CD14-positive monocyte (primary cell): ENCODE data around the gene KIAA0040. TPM values are rescaled to one million over a fixed set of nuclear protein-coding genes. Genes with fewer than 3 reads are reported as not detected.

Experiments used
- DNase-seq, 3 donors: peaks; one replicate each; pipeline ENCODE4 v3.0.0-alpha.2; 2011 to 2022
- H2AFZ ChIP-seq: 2 replicates; pipeline ENCODE4 v1.6.0; 2012; ENCODE audit warnings: mild to moderate bottlenecking, low read depth, low read length, inconsistent platforms; ENCODE audit not compliant: insufficient read depth, poor library complexity, severe bottlenecking
- H3K27ac ChIP-seq, 2 donors: 1 replicate in 1 of 2; 2 replicates in 1 of 2; pipeline ENCODE4 v1.5.1; 2012 to 2013; ENCODE audit warnings: low read length in 2 of 2, control low read depth in 1 of 2, inconsistent platforms in 1 of 2, low read depth in 1 of 2, mild to moderate bottlenecking in 1 of 2
- H3K27me3 ChIP-seq, 2 donors: one replicate each; pipeline versions ENCODE4 v1.6.0 to v1.6.1; 2011 to 2013; ENCODE audit warnings: low read length in 2 of 2; ENCODE audit not compliant: control insufficient read depth in 2 of 2, insufficient read depth in 2 of 2
- H3K36me3 ChIP-seq, 2 donors: replicated peaks in 1 of 2; 1 replicate in 1 of 2; 2 replicates in 1 of 2; pipeline versions ENCODE4 v1.5.1 to v1.6.1; 2012 to 2013; ENCODE audit warnings: low read length in 2 of 2, control low read depth in 1 of 2, inconsistent platforms in 1 of 2, mild to moderate bottlenecking in 1 of 2; ENCODE audit not compliant: insufficient read depth in 2 of 2, control insufficient read depth in 1 of 2
- H3K4me1 ChIP-seq, 2 donors: 1 replicate in 1 of 2; 2 replicates in 1 of 2; pipeline versions ENCODE4 v1.5.1 to v1.6.1; 2012 to 2013; ENCODE audit warnings: low read length in 2 of 2, control low read depth in 1 of 2, inconsistent platforms in 1 of 2, mild to moderate bottlenecking in 1 of 2, moderate library complexity in 1 of 2; ENCODE audit not compliant: insufficient read depth in 2 of 2, control insufficient read depth in 1 of 2
- H3K4me2 ChIP-seq: replicated peaks from 2 replicates; pipeline ENCODE3; 2012; ENCODE audit warnings: low read length, moderate library complexity, mild to moderate bottlenecking; ENCODE audit not compliant: poor library complexity, severe bottlenecking; ENCODE audit errors: extremely low read depth
- H3K4me3 ChIP-seq, 3 experiments: fragments of 200-600 bp in 1 of 3; sonication (generic) in 1 of 3; replicated peaks in 1 of 3; 1 replicate in 2 of 3; 2 replicates in 1 of 3; pipeline ENCODE4 v1.5.1; 2011 to 2013; ENCODE audit warnings: low read length in 3 of 3, mild to moderate bottlenecking in 3 of 3, control low read depth in 2 of 3, low read depth in 2 of 3, inconsistent platforms in 1 of 3, moderate library complexity in 1 of 3
- H3K79me2 ChIP-seq: 2 replicates; pipeline ENCODE4 v1.6.0; 2012; ENCODE audit warnings: mild to moderate bottlenecking, control low read depth, inconsistent platforms, low read length, moderate library complexity; ENCODE audit not compliant: insufficient read depth
- H3K9ac ChIP-seq: 2 replicates; pipeline ENCODE4 v1.6.0; 2017; ENCODE audit warnings: low read length, mild to moderate bottlenecking; ENCODE audit not compliant: insufficient read depth, poor library complexity, severe bottlenecking
- H3K9me3 ChIP-seq, 2 donors: replicated peaks in 1 of 2; 1 replicate in 1 of 2; 2 replicates in 1 of 2; pipeline versions ENCODE4 v1.5.1 to v1.6.1; 2012 to 2013; ENCODE audit warnings: low read length in 2 of 2, control low read depth in 1 of 2; ENCODE audit not compliant: control insufficient read depth in 1 of 2, insufficient read depth in 1 of 2
- H4K20me1 ChIP-seq: 2 replicates; pipeline ENCODE4 v1.6.0; 2012; ENCODE audit warnings: mild to moderate bottlenecking, low read length, control low read depth, moderate library complexity; ENCODE audit not compliant: insufficient read depth
- H3K27ac Mint-ChIP-seq, 7 donors: one replicate each; pipeline ENCODE4 v1.8.0; 2020; ENCODE audit warnings: mild to moderate bottlenecking in 7 of 7, mixed read lengths in 7 of 7, moderate library complexity in 6 of 7, inconsistent platforms in 2 of 7
- H3K27me3 Mint-ChIP-seq, 3 donors: one replicate each; pipeline ENCODE4 v1.8.0; 2021 to 2022; ENCODE audit warnings: low read depth in 3 of 3, mild to moderate bottlenecking in 3 of 3, mixed read lengths in 3 of 3, moderate library complexity in 3 of 3, inconsistent platforms in 1 of 3
- H3K36me3 Mint-ChIP-seq, 2 donors: one replicate each; pipeline ENCODE4 v1.8.0; 2020; ENCODE audit warnings: mixed read lengths in 2 of 2, inconsistent platforms in 1 of 2, mild to moderate bottlenecking in 1 of 2
- H3K4me1 Mint-ChIP-seq: one replicate; pipeline ENCODE4 v1.8.0; 2020; ENCODE audit warnings: mild to moderate bottlenecking, mixed read lengths
- H3K4me3 Mint-ChIP-seq, 2 donors: one replicate each; pipeline ENCODE4 v1.8.0; 2020; ENCODE audit warnings: mild to moderate bottlenecking in 2 of 2, mixed read lengths in 2 of 2, moderate library complexity in 1 of 2
- H3K9me3 Mint-ChIP-seq, 7 donors: one replicate each; pipeline ENCODE4 v1.8.0; 2020 to 2022; ENCODE audit warnings: mixed read lengths in 7 of 7, mild to moderate bottlenecking in 6 of 7, moderate library complexity in 6 of 7, inconsistent platforms in 2 of 7
- WGBS: methylation state at CpG from one replicate; pipeline ENCODE4 v1.1.5; 2013; ENCODE audit warnings: missing lambda C conversion rate; ENCODE audit not compliant: insufficient coverage; 5-methylcytosine and 5-hydroxymethylcytosine counted together
- intact Hi-C, 2 donors: fragments of 100-400 bp; cut with micrococcal nuclease; formaldehyde crosslinking; loops; one replicate each; pipeline versions ENCODE4 v1.15.0 to v1.15.1; 2023
- polyA plus RNA-seq, 3 donors: library from polyadenylated mRNA; depleted of rRNA in 1 of 3; unstranded in 2 of 3; stranded (reverse) in 1 of 3; fragments of 300-500 nt in 2 of 3; fragments of >200 nt in 1 of 3; fragmentation: Illumina TruSeq in 2 of 3; gene quantifications; 1 replicate in 2 of 3; 2 replicates in 1 of 3; pipeline ENCODE4 v1.2.3, GENCODE V29; 2012 to 2021
- TF ChIP-seq, protein P1 (sequence below): fragments of 200-600 bp; IDR thresholded peaks from one replicate; pipeline ENCODE4 v1.8.0; 2022; ENCODE audit warnings: antibody characterized with exemption, mild to moderate bottlenecking

The KIAA0040 gene
- polyA plus RNA-seq, 3 donors, result 24.0 to 35.4 (median 25.9) TPM

GRCh38 chr1:175195281-175195680 lies 2.7 kb upstream of the KIAA0040 start:
- 33% methylated on average over 1 of the region's 1 CpG for WGBS

DNA sequence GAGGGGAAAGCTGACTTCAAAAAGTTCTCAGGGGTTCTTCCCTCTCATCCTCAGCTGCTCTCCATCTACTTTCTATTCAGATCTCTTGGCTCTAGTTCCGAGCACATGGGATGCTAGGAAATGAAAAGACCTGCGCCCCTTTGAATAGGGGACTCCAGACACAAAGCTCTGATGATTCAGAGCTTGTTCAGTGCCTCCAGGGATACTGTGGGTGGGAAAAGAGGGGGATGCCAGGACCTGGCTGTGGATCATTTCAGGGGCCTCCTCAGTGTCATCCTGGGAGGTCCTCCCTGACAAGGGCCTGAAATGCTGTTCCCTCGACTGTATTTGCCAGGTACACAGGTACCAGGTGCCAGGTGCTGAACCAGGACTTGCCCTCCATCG lies 943 bp upstream of the KIAA0040 start:
- H3K9me3 Mint-ChIP-seq, result no peaks in the 10 kb centered on the region
- Histone ChIP-seq H3K9ac (no peak overlapping the region), H3K4me1 (peaks cover 49 to 63% of the 10 kb centered on the region in 2 donors)

More at GRCh38 chr1:175195281-175195680, 2.7 kb upstream of the KIAA0040 start:
- peaks cover 37% of the 10 kb centered on the region for H3K4me1 Mint-ChIP-seq
- no peak overlapping the region for H3K4me3 ChIP-seq
- H3K9me3 Mint-ChIP-seq, result no peaks in the 10 kb centered on the region
- H4K20me1 ChIP-seq, result no peaks in the 10 kb centered on the region
- H3K4me1 ChIP-seq, result peaks cover 31 to 45% of the 10 kb centered on the region in 2 donors
- DNase-seq, result no peak
- H3K27ac Mint-ChIP-seq, result no peak overlapping the region
- intact Hi-C loops, result no loop called here
- no peak overlapping the region for H2AFZ ChIP-seq
- no peaks in the 10 kb centered on the region for H3K9me3 ChIP-seq
- H3K27me3 ChIP-seq, result no peaks in the 10 kb centered on the region
- H3K27ac ChIP-seq, result no peak overlapping the region
- H3K9ac ChIP-seq, result no peak overlapping the region
- H3K79me2 ChIP-seq, result peaks cover 18% of the 10 kb centered on the region
- H3K4me3 Mint-ChIP-seq, result no peak overlapping the region
- H3K36me3 Mint-ChIP-seq, result peaks cover 3 to 4% of the 10 kb centered on the region in 2 donors
- TF ChIP-seq, protein P1, sequence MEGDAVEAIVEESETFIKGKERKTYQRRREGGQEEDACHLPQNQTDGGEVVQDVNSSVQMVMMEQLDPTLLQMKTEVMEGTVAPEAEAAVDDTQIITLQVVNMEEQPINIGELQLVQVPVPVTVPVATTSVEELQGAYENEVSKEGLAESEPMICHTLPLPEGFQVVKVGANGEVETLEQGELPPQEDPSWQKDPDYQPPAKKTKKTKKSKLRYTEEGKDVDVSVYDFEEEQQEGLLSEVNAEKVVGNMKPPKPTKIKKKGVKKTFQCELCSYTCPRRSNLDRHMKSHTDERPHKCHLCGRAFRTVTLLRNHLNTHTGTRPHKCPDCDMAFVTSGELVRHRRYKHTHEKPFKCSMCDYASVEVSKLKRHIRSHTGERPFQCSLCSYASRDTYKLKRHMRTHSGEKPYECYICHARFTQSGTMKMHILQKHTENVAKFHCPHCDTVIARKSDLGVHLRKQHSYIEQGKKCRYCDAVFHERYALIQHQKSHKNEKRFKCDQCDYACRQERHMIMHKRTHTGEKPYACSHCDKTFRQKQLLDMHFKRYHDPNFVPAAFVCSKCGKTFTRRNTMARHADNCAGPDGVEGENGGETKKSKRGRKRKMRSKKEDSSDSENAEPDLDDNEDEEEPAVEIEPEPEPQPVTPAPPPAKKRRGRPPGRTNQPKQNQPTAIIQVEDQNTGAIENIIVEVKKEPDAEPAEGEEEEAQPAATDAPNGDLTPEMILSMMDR, result no peak
- no peak overlapping the region for H3K4me2 ChIP-seq
- no peaks in the 10 kb centered on the region for H3K36me3 ChIP-seq
- H3K27me3 Mint-ChIP-seq, result peaks cover 0 to 2% (median 0%) of the 10 kb centered on the region in 3 donors

More for the DNA sequence above, 943 bp upstream of the KIAA0040 start:
- Histone ChIP-seq H2AFZ (peak overlapping the region; percentile 80), H3K4me3 (peak overlapping the region in 1 of 3 experiments; percentile 99), H4K20me1 (no peaks in the 10 kb centered on the region), H3K36me3 (no peaks in the 10 kb centered on the region), H3K9me3 (no peaks in the 10 kb centered on the region), H3K27me3 (no peaks in the 10 kb centered on the region), H3K27ac (peak overlapping the region; percentile 69 to 85), H3K4me2 (peak overlapping the region; percentile 95), H3K79me2 (peaks cover 35% of the 10 kb centered on the region)
- H3K27me3 Mint-ChIP-seq, result peaks cover 0 to 2% (median 0%) of the 10 kb centered on the region in 3 donors
- no peak for DNase-seq
- peaks cover 54% of the 10 kb centered on the region for H3K4me1 Mint-ChIP-seq
- intact Hi-C loops, result no loop called here
- H3K4me3 Mint-ChIP-seq, result peak overlapping the region; percentile 98 to 99
- H3K36me3 Mint-ChIP-seq, result peaks cover 5 to 6% of the 10 kb centered on the region in 2 donors
- peak overlapping the region in 6 of 7 donors; percentile 67 to 97 (median 96) for H3K27ac Mint-ChIP-seq
- 89% methylated on average over 3 of the region's 4 CpGs for WGBS
- TF ChIP-seq, protein P1, result no peak
